Neural cell (in vitro differentiated cells): ENCODE results near the gene ACER2. TPM values are rescaled to one million over a fixed set of nuclear protein-coding genes. Genes with fewer than 3 reads are reported as not detected.
"Not testable (repeated sequence)": the region's sequence is repeated elsewhere in the genome, so short reads cannot be mapped to it uniquely, and the experiment has no call there.

Experiments
- H2AFZ ChIP-seq: fragments of 200-600, 300-800 bp; sonication (generic), shearing (Covaris generic); 2 replicates; pipeline ENCODE4 v1.6.0; 2014; ENCODE audit warnings: low read depth, mild to moderate bottlenecking, antibody characterized with exemption, low read length, moderate library complexity
- H3F3A ChIP-seq: fragments of 200-600 bp; shearing (Covaris generic); 2 replicates; pipeline ENCODE4 v1.6.1; 2016; ENCODE audit warnings: mild to moderate bottlenecking, moderate library complexity, mixed read lengths, antibody characterized with exemption, low read length; ENCODE audit not compliant: insufficient read depth, poor library complexity, severe bottlenecking
- H3K27ac ChIP-seq: fragments of 200-600, 300-800 bp; sonication (generic), shearing (Covaris generic); 2 replicates; pipeline ENCODE4 v1.5.1; 2014; ENCODE audit warnings: mild to moderate bottlenecking, low read length, moderate library complexity
- H3K27me3 ChIP-seq: fragments of 300-800, 200-600 bp; sonication (generic), shearing (Covaris generic); 2 replicates; pipeline ENCODE4 v1.6.0; 2014; ENCODE audit warnings: mild to moderate bottlenecking, low read depth, low read length, moderate library complexity; ENCODE audit not compliant: insufficient read depth
- H3K36me3 ChIP-seq: fragments of 300-800, 200-600 bp; sonication (generic), shearing (Covaris generic); 2 replicates; pipeline ENCODE4 v1.5.1; 2014; ENCODE audit warnings: mild to moderate bottlenecking, antibody characterized with exemption, low read length, moderate library complexity; ENCODE audit not compliant: insufficient read depth
- H3K4me2 ChIP-seq: fragments of 300-800, 200-600 bp; sonication (generic), shearing (Covaris generic); 2 replicates; pipeline ENCODE4 v1.6.0; 2014; ENCODE audit warnings: mild to moderate bottlenecking, low read length
- H3K4me3 ChIP-seq: fragments of 300-800, 200-600 bp; sonication (generic), shearing (Covaris generic); 2 replicates; pipeline ENCODE4 v1.5.1; 2014; ENCODE audit warnings: mild to moderate bottlenecking, low read length, moderate library complexity
- H3K79me2 ChIP-seq: fragments of 200-600 bp; shearing (Covaris generic); replicated peaks from 2 replicates; pipeline ENCODE4 v1.6.0; 2014; ENCODE audit warnings: mild to moderate bottlenecking, low read length, moderate library complexity; ENCODE audit not compliant: insufficient read depth
- H3K9ac ChIP-seq: fragments of 300-800, 200-600 bp; sonication (generic), shearing (Covaris generic); 2 replicates; pipeline ENCODE4 v1.6.1; 2016; ENCODE audit warnings: mild to moderate bottlenecking, low read length, mixed read lengths
- H3K9me2 ChIP-seq: fragments of 200-600 bp; shearing (Covaris generic); 2 replicates; pipeline ENCODE4 v1.6.1; 2016; ENCODE audit warnings: mild to moderate bottlenecking, low read length, mixed read lengths; ENCODE audit not compliant: insufficient read depth
- H3K9me3 ChIP-seq: fragments of 200-600, 300-800 bp; sonication (generic), shearing (Covaris generic); 2 replicates; pipeline ENCODE4 v1.6.1; 2016; ENCODE audit warnings: mild to moderate bottlenecking, mixed run types, low read length, moderate library complexity, mixed read lengths
- H4K20me1 ChIP-seq: fragments of 200-600 bp; shearing (Covaris generic); 2 replicates; pipeline ENCODE4 v1.6.1; 2016; ENCODE audit warnings: mild to moderate bottlenecking, mixed run types; ENCODE audit not compliant: insufficient read depth
- CTCF ChIP-seq: fragments of 450-650 bp; IDR thresholded peaks from 2 replicates; pipeline ENCODE4 v1.5.1; 2014; ENCODE audit warnings: antibody characterized with exemption, mild to moderate bottlenecking, moderate library complexity; ENCODE audit not compliant: poor library complexity, severe bottlenecking
- EP300 ChIP-seq: fragments of 450-650 bp; conservative IDR thresholded peaks from 2 replicates; pipeline ENCODE4 v1.6.1; 2014; ENCODE audit warnings: antibody characterized with exemption, mild to moderate bottlenecking, moderate library complexity; ENCODE audit not compliant: poor library complexity, severe bottlenecking
- EZH2 ChIP-seq: fragments of 200-600, 300-800 bp; shearing (Covaris generic), sonication (generic); IDR thresholded peaks from 2 replicates; pipeline ENCODE4 v1.6.1; 2014; ENCODE audit warnings: antibody characterized with exemption, low read length, borderline replicate concordance, mild to moderate bottlenecking; ENCODE audit not compliant: insufficient read depth, poor library complexity, severe bottlenecking
- MXI1 ChIP-seq: fragments of 450-650 bp; conservative IDR thresholded peaks from 2 replicates; pipeline ENCODE4 v1.6.1; 2014; ENCODE audit warnings: antibody characterized with exemption, mild to moderate bottlenecking; ENCODE audit not compliant: poor library complexity, severe bottlenecking
- POLR2AphosphoS5 ChIP-seq: IDR thresholded peaks from 2 replicates; pipeline ENCODE4 v1.6.1; 2012
- RAD21 ChIP-seq: fragments of 450-650 bp; conservative IDR thresholded peaks from 2 replicates; pipeline ENCODE4 v1.6.1; 2014; ENCODE audit warnings: antibody characterized with exemption, mild to moderate bottlenecking, moderate library complexity
- REST ChIP-seq: IDR thresholded peaks from 2 replicates; pipeline ENCODE4 v1.6.1; 2012; ENCODE audit warnings: borderline replicate concordance
- SMC3 ChIP-seq: fragments of 450-650 bp; conservative IDR thresholded peaks from 2 replicates; pipeline ENCODE4 v1.6.1; 2014; ENCODE audit warnings: antibody characterized with exemption, mild to moderate bottlenecking, moderate library complexity; ENCODE audit not compliant: poor library complexity
- TAF1 ChIP-seq: IDR thresholded peaks from 2 replicates; pipeline ENCODE4 v1.6.1; 2012; ENCODE audit warnings: low read depth
- polyA plus RNA-seq: library from polyadenylated mRNA; depleted of rRNA; stranded (reverse); fragments of >200 nt; gene quantifications from 2 replicates; pipeline ENCODE4 v1.2.3, GENCODE V29; 2014

Gene ACER2
- polyA plus RNA-seq, 1 donor from 2014 or later, result 3.0 TPM

- TF ChIP-seq EP300 (no peak), RAD21 (no peak)
Observed at GRCh38 chr9:19397845-19398244, 11.0 kb upstream of the ACER2 start.

GRCh38 chr9:19403231-19403630 is 5.6 kb upstream of the ACER2 start:
- not testable (repeated sequence) for H3K9me3 ChIP-seq, H3K4me3 ChIP-seq, H3K27me3 ChIP-seq, H4K20me1 ChIP-seq, H3K9me2 ChIP-seq, H3K9ac ChIP-seq, H3K4me2 ChIP-seq, H3K79me2 ChIP-seq, H2AFZ ChIP-seq, H3F3A ChIP-seq, H3K36me3 ChIP-seq, H3K27ac ChIP-seq

More at GRCh38 chr9:19397845-19398244, 11.0 kb upstream of the ACER2 start:
- no peaks in the 10 kb centered on the region for H3K36me3 ChIP-seq
- no peaks in the 10 kb centered on the region for H3K79me2 ChIP-seq
- no peak overlapping the region for H3K9ac ChIP-seq
- H3K9me3 ChIP-seq, result no peaks in the 10 kb centered on the region
- H2AFZ ChIP-seq, result no peak overlapping the region
- no peak overlapping the region for H3K27ac ChIP-seq
- H3K4me2 ChIP-seq, result no peak overlapping the region
- H3K9me2 ChIP-seq, result no peaks in the 10 kb centered on the region
- H3F3A ChIP-seq, result no peaks in the 10 kb centered on the region
- H3K4me3 ChIP-seq, result no peak overlapping the region
- H3K27me3 ChIP-seq, result no peaks in the 10 kb centered on the region
- no peaks in the 10 kb centered on the region for H4K20me1 ChIP-seq

- TF ChIP-seq CTCF (no peak), POLR2AphosphoS5 (no peak), EZH2 (no peak), MXI1 (no peak), REST (no peak), RAD21 (no peak), SMC3 (no peak), EP300 (no peak), TAF1 (no peak)
- Histone ChIP-seq H3K4me2 (no peak overlapping the region), H3K9ac (no peak overlapping the region), H3K79me2 (no peaks in the 10 kb centered on the region), H4K20me1 (no peaks in the 10 kb centered on the region), H3F3A (no peaks in the 10 kb centered on the region), H3K9me2 (no peaks in the 10 kb centered on the region), H3K4me3 (no peak overlapping the region), H3K9me3 (no peaks in the 10 kb centered on the region), H3K36me3 (no peaks in the 10 kb centered on the region), H3K27ac (no peak overlapping the region), H3K27me3 (no peaks in the 10 kb centered on the region), H2AFZ (no peak overlapping the region)
Observed at GRCh38 chr9:19404283-19405075, 4.3 kb upstream of the ACER2 start.
